GM12873 (cell line): ENCODE results near the gene RAB42.
A peak's percentile ranks its signal among the peaks of the same experiment; 100 is the strongest.

Experiments
- TF ChIP-seq, protein P1 (sequence below): IDR thresholded peaks from 2 replicates; pipeline ENCODE4 v1.5.1; 2012; ENCODE audit warnings: low read depth, mild to moderate bottlenecking, moderate library complexity, low read length, control low read depth; ENCODE audit not compliant: insufficient read depth; ENCODE audit errors: missing control alignments

Gene RAB42

DNA sequence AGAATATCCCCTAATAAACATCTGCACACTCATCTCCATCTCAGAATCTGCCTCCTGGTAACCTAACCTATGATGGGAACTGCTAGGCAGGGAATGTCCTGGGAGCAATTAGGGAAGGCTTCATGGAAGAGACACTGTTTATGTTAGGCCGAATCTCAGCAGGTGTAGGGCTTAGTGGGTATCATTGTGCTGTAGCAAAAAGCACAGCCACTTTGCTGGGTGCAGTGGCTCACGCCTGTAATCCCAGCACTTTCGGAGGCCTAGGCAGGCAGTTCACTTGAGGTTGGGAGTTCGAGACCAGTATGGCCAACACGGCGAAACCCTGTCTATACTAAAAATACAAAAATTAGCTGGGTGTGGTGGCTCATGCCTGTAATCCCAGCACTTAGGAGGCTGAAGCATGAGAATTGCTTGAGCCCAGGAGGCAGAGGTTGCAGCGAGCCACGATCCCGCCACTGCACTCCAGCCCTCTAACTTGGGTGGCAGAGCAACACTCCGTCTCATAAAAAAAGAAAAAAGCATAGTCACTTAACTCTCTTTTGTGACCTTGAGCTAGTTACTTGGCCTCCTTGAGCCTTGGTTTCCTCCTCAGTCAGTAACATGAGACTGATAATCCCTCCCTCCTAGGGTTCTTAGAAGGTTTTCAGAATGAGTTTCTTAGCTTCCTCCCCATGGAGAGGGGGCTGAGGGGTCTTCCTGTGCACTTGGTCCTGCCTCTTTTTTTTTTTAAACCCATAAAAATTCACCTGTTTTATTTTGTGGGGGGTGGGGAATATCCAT lies 3.5 kb downstream of the RAB42 start:
- TF ChIP-seq, protein P1, sequence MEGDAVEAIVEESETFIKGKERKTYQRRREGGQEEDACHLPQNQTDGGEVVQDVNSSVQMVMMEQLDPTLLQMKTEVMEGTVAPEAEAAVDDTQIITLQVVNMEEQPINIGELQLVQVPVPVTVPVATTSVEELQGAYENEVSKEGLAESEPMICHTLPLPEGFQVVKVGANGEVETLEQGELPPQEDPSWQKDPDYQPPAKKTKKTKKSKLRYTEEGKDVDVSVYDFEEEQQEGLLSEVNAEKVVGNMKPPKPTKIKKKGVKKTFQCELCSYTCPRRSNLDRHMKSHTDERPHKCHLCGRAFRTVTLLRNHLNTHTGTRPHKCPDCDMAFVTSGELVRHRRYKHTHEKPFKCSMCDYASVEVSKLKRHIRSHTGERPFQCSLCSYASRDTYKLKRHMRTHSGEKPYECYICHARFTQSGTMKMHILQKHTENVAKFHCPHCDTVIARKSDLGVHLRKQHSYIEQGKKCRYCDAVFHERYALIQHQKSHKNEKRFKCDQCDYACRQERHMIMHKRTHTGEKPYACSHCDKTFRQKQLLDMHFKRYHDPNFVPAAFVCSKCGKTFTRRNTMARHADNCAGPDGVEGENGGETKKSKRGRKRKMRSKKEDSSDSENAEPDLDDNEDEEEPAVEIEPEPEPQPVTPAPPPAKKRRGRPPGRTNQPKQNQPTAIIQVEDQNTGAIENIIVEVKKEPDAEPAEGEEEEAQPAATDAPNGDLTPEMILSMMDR, result no peak

DNA sequence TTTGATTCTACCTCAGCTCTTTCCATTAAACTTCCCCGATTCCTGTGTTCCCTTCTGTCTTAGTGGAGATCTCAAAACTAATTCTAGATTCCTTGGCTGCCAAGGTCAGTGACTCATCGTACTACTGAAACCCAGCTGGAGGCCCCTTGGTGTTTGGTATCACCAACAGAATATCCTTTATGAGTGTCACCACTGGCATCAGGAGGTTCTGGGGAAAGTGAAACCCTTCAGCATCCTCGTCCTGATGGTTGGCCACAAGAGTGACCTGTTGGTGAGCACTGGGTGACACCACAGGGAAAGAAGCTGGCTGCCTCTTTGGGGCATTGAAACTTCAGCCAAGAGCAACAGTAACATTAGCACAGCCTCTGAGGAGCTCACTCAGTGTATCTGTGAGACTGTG lies 9.6 kb downstream of the RAB42 start:
- TF ChIP-seq, protein P1, result no peak

DNA sequence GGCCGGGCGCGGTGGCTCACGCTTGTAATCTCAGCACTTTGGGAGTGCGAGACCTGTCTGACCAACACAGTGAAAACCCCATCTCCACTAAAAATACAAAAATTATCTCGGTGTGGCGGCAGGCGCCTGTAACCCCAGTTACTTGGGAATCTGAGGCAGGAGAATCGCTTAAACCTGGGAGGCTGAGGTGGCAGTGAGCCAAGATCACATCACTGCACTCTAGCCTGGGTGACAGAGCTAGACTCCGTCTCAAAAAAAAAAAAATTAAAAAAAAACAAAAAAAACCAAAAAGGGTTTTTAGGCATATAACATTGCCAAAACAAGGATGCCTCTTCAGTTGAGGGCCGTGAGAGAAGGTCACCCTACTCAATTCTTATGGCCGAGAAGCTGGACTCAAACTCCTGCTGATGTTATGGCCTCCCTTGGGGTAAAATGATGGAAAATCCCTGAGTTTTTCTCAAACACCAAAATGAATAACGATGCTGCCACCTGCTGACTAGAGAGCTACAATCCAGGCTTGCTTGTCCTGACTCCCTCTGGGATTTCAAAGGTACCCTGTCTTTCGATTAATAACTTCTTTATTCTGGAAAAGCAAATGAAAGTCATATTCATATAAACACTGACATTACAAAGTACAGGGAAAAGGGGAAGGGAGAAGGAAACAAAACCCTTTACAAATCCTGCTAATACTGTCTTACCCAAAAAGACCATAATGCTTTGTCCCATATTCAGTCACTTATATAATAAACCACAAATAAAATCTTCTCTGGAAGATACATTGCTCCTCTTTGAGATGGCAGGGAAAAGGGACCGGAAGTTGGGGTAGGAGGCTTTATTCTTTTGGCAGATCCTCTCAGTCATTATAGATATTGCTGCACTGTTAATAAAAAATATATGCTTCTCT lies 10.7 kb downstream of the RAB42 start:
- TF ChIP-seq, protein P1, result peak; percentile 59

DNA sequence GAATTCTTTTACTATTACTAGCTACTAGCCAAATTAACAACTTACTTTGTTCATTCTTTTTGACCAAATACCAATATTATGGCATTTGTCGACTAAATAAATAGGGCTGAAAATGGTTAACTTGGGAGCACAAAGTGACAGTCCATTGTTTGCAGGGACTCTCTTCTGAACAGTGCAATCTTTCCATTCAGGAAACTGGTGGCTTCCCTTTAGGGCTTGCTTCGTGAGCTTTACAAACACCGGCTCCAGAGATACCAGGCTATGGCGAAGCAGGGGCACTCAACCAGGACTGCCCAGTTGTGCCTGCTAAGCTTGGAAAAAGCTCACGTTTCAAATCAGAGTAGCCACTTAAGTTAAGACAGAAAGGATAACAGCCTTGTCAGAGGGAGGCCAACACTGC lies 12.3 kb downstream of the RAB42 start:
- TF ChIP-seq, protein P1, result no peak

DNA sequence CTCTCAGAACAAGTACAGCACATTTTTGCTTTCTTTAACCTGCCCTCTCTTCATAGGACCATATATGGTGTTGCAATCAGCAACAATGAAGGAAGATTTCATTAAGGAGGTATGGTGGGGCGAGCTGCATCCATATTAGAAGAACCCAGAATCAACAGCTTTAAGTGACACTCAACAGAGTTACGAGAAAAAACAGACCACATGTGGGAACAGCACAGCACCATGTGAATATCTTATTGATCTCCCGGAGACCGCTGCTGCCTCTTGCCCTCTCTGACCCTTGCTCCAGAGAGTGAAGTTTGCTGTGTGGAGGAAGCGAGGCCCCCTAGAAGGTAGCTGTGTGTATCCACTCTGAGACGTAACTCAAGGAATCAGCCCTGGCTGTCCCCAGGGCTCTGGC lies 12.9 kb downstream of the RAB42 start:
- TF ChIP-seq, protein P1, result no peak

DNA sequence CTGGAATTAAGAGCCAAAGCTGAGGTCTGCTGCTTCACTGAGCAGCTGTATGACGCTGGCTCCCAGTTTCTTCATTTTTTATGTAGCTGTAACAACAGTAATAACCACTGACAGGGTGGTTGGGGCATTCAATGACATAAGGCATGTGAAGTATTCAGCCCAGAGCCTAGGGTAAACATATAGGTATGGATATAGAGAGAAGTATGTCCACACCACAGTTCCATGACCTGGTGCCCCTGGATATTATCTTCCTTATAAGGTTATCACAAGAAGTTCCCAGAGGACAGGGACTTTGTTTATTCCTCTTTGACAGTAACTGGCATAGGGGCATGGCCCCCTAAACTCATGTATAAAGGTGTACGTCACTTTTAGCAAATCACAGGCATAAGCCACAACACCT lies 14.7 kb downstream of the RAB42 start:
- TF ChIP-seq, protein P1, result no peak

DNA sequence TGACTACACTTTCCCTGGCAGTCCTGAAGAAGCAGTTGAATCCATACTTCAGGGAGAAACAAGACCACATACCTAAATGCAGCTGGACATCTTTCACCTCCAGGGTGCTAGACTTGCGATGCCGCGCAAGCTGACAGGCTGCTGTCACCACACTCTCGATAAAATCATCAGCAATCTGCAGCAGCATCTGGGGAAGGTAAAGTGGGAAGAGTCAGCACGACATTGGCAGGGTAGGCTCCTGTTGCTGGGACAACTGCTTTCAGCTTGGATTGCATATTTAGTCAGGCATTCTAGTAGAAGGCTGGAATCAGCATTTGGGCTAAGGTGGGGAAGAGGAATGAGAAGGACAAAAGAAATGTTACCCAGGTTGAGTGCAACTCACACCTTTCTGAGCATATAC lies 21.1 kb downstream of the RAB42 start:
- TF ChIP-seq, protein P1, result no peak
